ENCODE results near the gene BOLA3.
A peak's percentile ranks its signal among the peaks of the same experiment; 100 is the strongest.

The BOLA3 gene

DNA sequence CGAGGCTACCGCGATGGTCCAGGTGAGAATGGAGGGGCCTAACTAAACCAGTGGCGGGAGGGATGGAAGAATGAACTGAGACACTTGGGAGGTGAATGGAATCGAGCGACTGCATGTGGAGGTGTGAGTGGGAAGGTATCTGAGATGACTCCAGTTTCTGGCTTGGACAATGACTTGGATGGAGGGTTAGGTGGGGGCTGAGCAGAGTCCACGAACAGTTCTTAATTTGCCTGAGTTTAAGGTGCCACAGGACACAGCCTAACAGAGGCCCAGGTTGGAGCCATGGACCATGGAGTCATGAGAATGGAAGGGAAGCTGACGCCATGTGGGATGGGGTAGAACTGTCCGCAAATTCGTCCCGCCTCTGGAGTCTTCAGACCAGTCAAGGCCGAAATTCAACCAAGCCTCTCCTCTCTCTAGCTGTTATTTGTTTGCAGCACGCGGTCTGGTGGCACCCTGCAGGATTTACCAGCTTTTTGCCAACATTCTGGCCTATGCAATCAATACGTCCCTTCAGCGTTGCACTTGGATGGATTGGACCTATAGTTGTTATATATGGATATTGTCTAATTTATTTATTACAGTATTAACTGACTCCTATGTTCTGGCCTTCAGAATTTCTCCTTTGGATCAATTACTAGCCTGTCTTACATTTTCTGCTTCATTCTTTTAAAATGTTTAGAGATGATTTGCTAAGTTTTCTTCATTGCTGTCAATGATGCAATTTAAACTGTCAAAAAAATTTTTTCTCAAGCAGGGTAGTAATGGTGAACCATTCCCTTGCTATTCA lies 940 bp upstream of the BOLA3 start:
- no peak for TF ChIP-seq FOXP2 (optimal IDR thresholded peaks at IDR 0.05; ENCODE audit: borderline replicate concordance, extremely low read depth, extremely low read length, insufficient read depth)
- no peak for TF ChIP-seq TAF1 (IDR thresholded peaks at IDR 0.05; ENCODE audit: borderline replicate concordance, insufficient read depth, low read length)
- TF ChIP-seq SIN3A (IDR thresholded peaks at IDR 0.05; ENCODE audit: borderline replicate concordance, insufficient read depth, low read length): no peak
- TF ChIP-seq POLR2AphosphoS5 (IDR thresholded peaks at IDR 0.05; ENCODE audit: low read depth, low read length): no peak; the same call in 1 of the 2 replicates
- TF ChIP-seq, protein P1, sequence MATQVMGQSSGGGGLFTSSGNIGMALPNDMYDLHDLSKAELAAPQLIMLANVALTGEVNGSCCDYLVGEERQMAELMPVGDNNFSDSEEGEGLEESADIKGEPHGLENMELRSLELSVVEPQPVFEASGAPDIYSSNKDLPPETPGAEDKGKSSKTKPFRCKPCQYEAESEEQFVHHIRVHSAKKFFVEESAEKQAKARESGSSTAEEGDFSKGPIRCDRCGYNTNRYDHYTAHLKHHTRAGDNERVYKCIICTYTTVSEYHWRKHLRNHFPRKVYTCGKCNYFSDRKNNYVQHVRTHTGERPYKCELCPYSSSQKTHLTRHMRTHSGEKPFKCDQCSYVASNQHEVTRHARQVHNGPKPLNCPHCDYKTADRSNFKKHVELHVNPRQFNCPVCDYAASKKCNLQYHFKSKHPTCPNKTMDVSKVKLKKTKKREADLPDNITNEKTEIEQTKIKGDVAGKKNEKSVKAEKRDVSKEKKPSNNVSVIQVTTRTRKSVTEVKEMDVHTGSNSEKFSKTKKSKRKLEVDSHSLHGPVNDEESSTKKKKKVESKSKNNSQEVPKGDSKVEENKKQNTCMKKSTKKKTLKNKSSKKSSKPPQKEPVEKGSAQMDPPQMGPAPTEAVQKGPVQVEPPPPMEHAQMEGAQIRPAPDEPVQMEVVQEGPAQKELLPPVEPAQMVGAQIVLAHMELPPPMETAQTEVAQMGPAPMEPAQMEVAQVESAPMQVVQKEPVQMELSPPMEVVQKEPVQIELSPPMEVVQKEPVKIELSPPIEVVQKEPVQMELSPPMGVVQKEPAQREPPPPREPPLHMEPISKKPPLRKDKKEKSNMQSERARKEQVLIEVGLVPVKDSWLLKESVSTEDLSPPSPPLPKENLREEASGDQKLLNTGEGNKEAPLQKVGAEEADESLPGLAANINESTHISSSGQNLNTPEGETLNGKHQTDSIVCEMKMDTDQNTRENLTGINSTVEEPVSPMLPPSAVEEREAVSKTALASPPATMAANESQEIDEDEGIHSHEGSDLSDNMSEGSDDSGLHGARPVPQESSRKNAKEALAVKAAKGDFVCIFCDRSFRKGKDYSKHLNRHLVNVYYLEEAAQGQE (IDR thresholded peaks at IDR 0.05; ENCODE audit: insufficient read depth in 1 of 2, low read depth in 2 of 2, low read length in 2 of 2): no peak

DNA sequence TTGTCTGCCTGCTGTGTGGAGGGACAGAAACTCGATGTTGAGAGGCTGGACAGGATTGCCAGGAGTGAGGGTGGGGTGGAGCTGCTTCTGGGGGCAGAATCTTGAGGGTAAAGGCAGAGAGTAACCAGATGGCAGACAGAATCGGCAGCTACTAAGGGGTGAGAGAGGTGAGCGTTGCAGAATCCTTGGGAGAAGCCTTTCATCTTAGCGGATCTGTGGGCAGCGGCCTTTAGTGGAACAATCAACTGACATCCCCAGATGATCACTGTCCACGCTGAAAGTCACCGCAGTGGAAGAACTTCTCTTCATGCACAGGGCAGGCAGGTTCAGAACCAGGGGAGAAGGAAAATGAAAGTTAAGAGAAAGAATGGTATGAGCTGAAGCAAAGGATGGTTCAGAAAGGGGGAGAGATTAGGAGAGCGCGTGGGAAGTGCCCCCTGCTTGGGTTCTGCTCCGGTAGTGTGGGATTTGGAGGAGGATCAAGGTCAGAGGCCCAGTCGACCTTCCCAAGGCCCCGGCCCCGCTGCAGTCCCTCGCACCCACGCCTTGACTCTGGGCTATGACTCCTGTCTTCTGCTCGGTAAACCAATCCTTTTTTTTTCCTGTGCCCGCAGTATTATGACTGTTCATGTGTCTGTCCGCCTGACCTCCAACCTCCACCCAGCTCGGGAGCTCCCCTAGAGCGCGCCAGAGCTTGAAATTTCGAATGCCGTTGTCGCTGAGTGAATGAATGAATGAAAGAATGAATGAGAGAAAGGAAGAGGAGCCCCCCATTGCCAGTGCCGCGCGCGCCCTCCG lies 584 bp downstream of the BOLA3 start:
- TF ChIP-seq TAF1 (IDR thresholded peaks at IDR 0.05; ENCODE audit: borderline replicate concordance, insufficient read depth, low read length) (no peak), SIN3A (IDR thresholded peaks at IDR 0.05; ENCODE audit: borderline replicate concordance, insufficient read depth, low read length) (no peak)
- TF ChIP-seq, protein P1 (IDR thresholded peaks at IDR 0.05; ENCODE audit: insufficient read depth in 1 of 2, low read depth in 2 of 2, low read length in 2 of 2): 0 out of 4 replicates have a peak, but pooled peaks of 1 of the 2 experiments have one; percentile 36

DNA sequence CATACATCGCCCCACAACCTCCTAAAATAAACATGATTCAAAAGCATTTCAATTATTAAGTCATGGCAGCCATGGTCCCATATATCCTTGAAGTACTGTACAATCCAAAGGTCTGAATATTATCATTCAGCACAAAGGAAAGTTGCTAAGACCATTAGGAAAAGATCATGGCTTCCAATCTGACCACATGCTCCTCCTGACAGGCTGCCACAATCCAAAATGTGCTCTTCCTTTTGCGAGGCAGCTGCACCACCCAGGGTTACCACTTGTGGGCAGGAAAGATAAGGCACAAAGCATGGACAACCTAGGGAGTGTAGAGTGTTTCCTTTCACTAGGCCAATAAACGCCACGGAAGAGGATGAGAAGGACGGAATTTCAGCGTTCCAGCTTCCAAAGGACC lies 5.4 kb downstream of the BOLA3 start:
- no peak for TF ChIP-seq FOXP2 (optimal IDR thresholded peaks at IDR 0.05; ENCODE audit: borderline replicate concordance, extremely low read depth, extremely low read length, insufficient read depth)
- TF ChIP-seq POLR2AphosphoS5 (IDR thresholded peaks at IDR 0.05; ENCODE audit: low read depth, low read length): no peak
- TF ChIP-seq TAF1 (IDR thresholded peaks at IDR 0.05; ENCODE audit: borderline replicate concordance, insufficient read depth, low read length): no peak
- no peak for TF ChIP-seq SIN3A (IDR thresholded peaks at IDR 0.05; ENCODE audit: borderline replicate concordance, insufficient read depth, low read length)
- TF ChIP-seq, protein P1 (IDR thresholded peaks at IDR 0.05; ENCODE audit: insufficient read depth in 1 of 2, low read depth in 2 of 2, low read length in 2 of 2): no peak

DNA sequence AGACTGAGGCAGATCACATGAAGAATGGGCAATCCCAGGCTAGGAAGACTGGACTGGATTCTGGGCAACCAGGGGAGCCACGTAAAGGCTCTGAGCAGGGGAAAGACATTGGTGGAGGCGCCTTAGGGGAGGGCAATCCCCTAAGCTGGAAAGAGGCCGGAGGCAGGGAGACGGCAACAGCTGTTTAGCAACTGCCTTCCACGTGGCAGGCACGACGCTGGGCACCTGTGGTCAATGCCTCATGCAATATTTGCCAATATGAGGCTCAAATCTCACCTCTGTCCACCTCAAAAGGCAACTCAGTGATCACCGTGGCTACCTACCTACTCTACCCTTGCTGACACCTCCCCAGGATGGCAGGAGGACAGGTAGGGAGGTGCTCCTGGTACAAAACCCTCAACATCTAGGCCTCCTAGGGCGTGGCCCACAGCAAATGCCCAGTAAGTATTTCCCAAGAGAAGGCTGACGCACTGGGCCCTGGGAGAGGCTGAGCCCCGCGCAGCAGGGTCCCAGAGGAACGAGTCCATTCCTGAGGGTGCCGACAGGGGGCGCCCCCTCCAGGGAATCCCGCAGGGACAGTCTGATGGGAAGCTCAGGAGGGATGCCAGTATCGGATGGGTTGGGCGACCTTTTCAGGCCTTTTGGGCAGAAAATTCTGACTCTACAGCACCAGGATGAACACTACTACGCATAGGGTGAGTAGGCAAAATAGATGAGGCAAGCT lies 8.9 kb downstream of the BOLA3 start:
- TF ChIP-seq, protein P1 (IDR thresholded peaks at IDR 0.05; ENCODE audit: insufficient read depth in 1 of 2, low read depth in 2 of 2, low read length in 2 of 2): no peak
- TF ChIP-seq SIN3A (IDR thresholded peaks at IDR 0.05; ENCODE audit: borderline replicate concordance, insufficient read depth, low read length) (no peak), TAF1 (IDR thresholded peaks at IDR 0.05; ENCODE audit: borderline replicate concordance, insufficient read depth, low read length) (no peak), POLR2AphosphoS5 (IDR thresholded peaks at IDR 0.05; ENCODE audit: low read depth, low read length) (no peak), FOXP2 (optimal IDR thresholded peaks at IDR 0.05; ENCODE audit: borderline replicate concordance, extremely low read depth, extremely low read length, insufficient read depth) (no peak)
